ENCODE data around the gene NAGK.
"Not testable (repeated sequence)": the region's sequence is repeated elsewhere in the genome, so short reads cannot be mapped to it uniquely, and the experiment has no call there.

GRCh38 chr2:71085325-71086003 is 17.0 kb downstream of the NAGK start:
- TF ChIP-seq ZNF488 (tag by site-specific recombination; IDR thresholded peaks at IDR 0.05); ZNF121 (tag by site-specific recombination; IDR thresholded peaks at IDR 0.05); ZNF302 (tag by site-specific recombination; IDR thresholded peaks at IDR 0.05; ENCODE audit: low read depth); ZNF513 (tag by site-specific recombination; IDR thresholded peaks at IDR 0.05): not testable (repeated sequence)
